HCT116 (cell line): ENCODE results near the gene LCT.

Experiments used
- CTCF ChIP-seq, 3 experiments: fragments of 200-600 bp in 1 of 3; sonication (generic) in 1 of 3; IDR thresholded peaks in 2 of 3; conservative IDR thresholded peaks in 1 of 3; 2 replicates each; pipeline ENCODE4 v1.5.1; 2012 to 2017; ENCODE audit warnings: low read depth in 2 of 3, low read length in 2 of 3, antibody characterized with exemption in 1 of 3, borderline replicate concordance in 1 of 3, control low read depth in 1 of 3, mild to moderate bottlenecking in 1 of 3, mixed read lengths in 1 of 3, mixed run types in 1 of 3, moderate library complexity in 1 of 3; ENCODE audit not compliant: insufficient read depth in 1 of 3
- EZH2 ChIP-seq: fragments of 200-600 bp; sonication (generic); IDR thresholded peaks from 2 replicates; pipeline ENCODE4 v1.6.1; 2017; ENCODE audit warnings: antibody characterized with exemption, mixed run types
- EZH2phosphoT487 ChIP-seq: fragments of 200-600 bp; IDR thresholded peaks from 2 replicates; pipeline ENCODE4 v1.6.1; 2018; ENCODE audit warnings: antibody characterized with exemption, borderline replicate concordance
- POLR2A ChIP-seq: IDR thresholded peaks from 2 replicates; pipeline ENCODE4 v1.7.0; 2011; ENCODE audit warnings: borderline replicate concordance; ENCODE audit not compliant: insufficient read depth, insufficient read length; ENCODE audit errors: extremely low read depth
- RAD21 ChIP-seq: IDR thresholded peaks from 2 replicates; pipeline ENCODE4 v1.6.1; 2012; ENCODE audit warnings: low read depth, mild to moderate bottlenecking
- REST ChIP-seq: IDR thresholded peaks from 2 replicates; pipeline ENCODE4 v1.6.1; 2012; ENCODE audit warnings: low read depth
- SP1 ChIP-seq: IDR thresholded peaks from 2 replicates; pipeline ENCODE4 v1.6.1; 2012; ENCODE audit warnings: low read depth
- ZFX ChIP-seq: fragments of 450-650 bp; IDR thresholded peaks from 2 replicates; pipeline ENCODE4 v1.6.1; 2017

GRCh38 chr2:135862718-135863117 is 25.7 kb upstream of the LCT start:
- TF ChIP-seq ZFX (no peak), CTCF (IDR thresholded peaks at IDR 0.05 in 2 of 3, conservative IDR thresholded peaks at IDR 0.05 in 1 of 3; ENCODE audit: borderline replicate concordance in 1 of 3, insufficient read depth in 1 of 3, low read depth in 2 of 3, low read length in 2 of 3) (no peak), RAD21 (no peak), POLR2A (no peak), EZH2phosphoT487 (no peak), SP1 (no peak), REST (no peak), EZH2 (no peak)
